Mammary epithelial cell (primary cell): ENCODE results near the gene TTC28.

Source experiments
- CTCF ChIP-seq, 2 donors: IDR thresholded peaks in 1 of 2; conservative IDR thresholded peaks in 1 of 2; 2 replicates each; pipeline ENCODE4 v1.5.1; 2011 to 2012; ENCODE audit warnings: inconsistent platforms in 2 of 2, low read length in 2 of 2, mild to moderate bottlenecking in 2 of 2, control low read depth in 1 of 2, low read depth in 1 of 2; ENCODE audit not compliant: insufficient read depth in 1 of 2; ENCODE audit errors: extremely low read depth in 1 of 2
- EZH2 ChIP-seq: IDR thresholded peaks from 2 replicates; pipeline ENCODE4 v1.6.1; 2012; ENCODE audit warnings: low read length, inconsistent platforms, borderline replicate concordance

GRCh38 chr22:28030473-28030872, 649.2 kb downstream of the TTC28 start:
- TF ChIP-seq CTCF (conservative IDR thresholded peaks at IDR 0.05 in 1 of 2, IDR thresholded peaks at IDR 0.05 in 1 of 2; ENCODE audit: extremely low read depth in 1 of 2, insufficient read depth in 1 of 2, low read depth in 1 of 2, low read length in 2 of 2), result no peak
- TF ChIP-seq EZH2, result no peak
